Prostate gland (tissue), 2 donors: ENCODE results near the gene MIOX. TPM values are rescaled to one million over a fixed set of nuclear protein-coding genes. Genes with fewer than 3 reads are reported as not detected.

Experiments used
- DNase-seq: peaks from one replicate; pipeline ENCODE4 v3.0.0-alpha.2; 2019; ENCODE audit warnings: low spot score
- H3K27ac ChIP-seq, 2 donors: fragments of 200-600 bp; sonication (generic); 2 replicates each; pipeline ENCODE4 v1.5.1; 2017 to 2019
- H3K27me3 ChIP-seq: fragments of 200-600 bp; sonication (generic); replicated peaks from 2 replicates; pipeline ENCODE4 v1.5.1; 2019; ENCODE audit not compliant: insufficient read depth
- H3K36me3 ChIP-seq, 2 donors: fragments of 200-600 bp; sonication (generic); 1 replicate in 1 of 2; 2 replicates in 1 of 2; pipeline versions ENCODE4 v1.5.1 to v1.8.1; 2017 to 2019
- H3K4me1 ChIP-seq: fragments of 200-600 bp; sonication (generic); replicated peaks from 2 replicates; pipeline ENCODE4 v1.5.1; 2019
- H3K4me3 ChIP-seq, 2 donors: fragments of 200-600 bp; sonication (generic); 2 replicates each; pipeline ENCODE4 v1.5.1; 2017 to 2019
- H3K9me3 ChIP-seq: fragments of 200-600 bp; sonication (generic); 2 replicates; pipeline ENCODE4 v1.5.1; 2017
- CTCF ChIP-seq, 4 experiments: fragments of 200-600 bp in 2 of 4; fragments of 450-650 bp in 2 of 4; sonication (generic) in 2 of 4; IDR thresholded peaks; 1 replicate in 3 of 4; 2 replicates in 1 of 4; pipeline ENCODE4 v1.5.1; 2016 to 2019; ENCODE audit warnings: antibody characterized with exemption in 4 of 4, mild to moderate bottlenecking in 2 of 4, moderate library complexity in 2 of 4
- POLR2A ChIP-seq: fragments of 450-650 bp; IDR thresholded peaks from one replicate; pipeline ENCODE4 v1.6.1; 2016; ENCODE audit warnings: antibody characterized with exemption, mild to moderate bottlenecking
- POLR2AphosphoS5 ChIP-seq: sonication (generic); formaldehyde crosslinking; IDR thresholded peaks from one replicate; pipeline ENCODE4 v1.6.1; 2017; ENCODE audit warnings: antibody characterized with exemption
- WGBS: methylation state at CpG from one replicate; pipeline ENCODE4 v1.1.5; 2018; 5-methylcytosine and 5-hydroxymethylcytosine counted together
- intact Hi-C: fragments of 100-400 bp; cut with DNase I; formaldehyde crosslinking; loops from one replicate; pipeline ENCODE4 v1.14.2; 2022
- total RNA-seq, 2 donors: library from RNA; depleted of rRNA; stranded (reverse); fragments of >200 nt; gene quantifications; one replicate each; pipeline ENCODE4 v1.1.0, GENCODE V29; 2016

MIOX gene
- total RNA-seq, 2 donors from 2014 or later: not detected

- 80% methylated on average over 10 of the region's 10 CpGs for WGBS
- Histone ChIP-seq H3K9me3 (no peaks in the 10 kb centered on the region), H3K36me3 (peaks cover 7 to 27% of the 10 kb centered on the region in 2 donors), H3K4me3 (no peak overlapping the region), H3K27ac (no peak overlapping the region), H3K27me3 (no peaks in the 10 kb centered on the region), H3K4me1 (no peaks in the 10 kb centered on the region)
- no peak for DNase-seq
- TF ChIP-seq POLR2AphosphoS5 (no peak), POLR2A (no peak), CTCF (IDR thresholded peaks at IDR 0.05) (no peak)
- intact Hi-C loops: no loop called here
Measured at GRCh38 chr22:50439871-50440331, 46.8 kb upstream of the MIOX start.

- TF ChIP-seq CTCF (IDR thresholded peaks at IDR 0.05) (no peak), POLR2AphosphoS5 (no peak), POLR2A (no peak)
- Histone ChIP-seq H3K36me3 (peaks cover 7 to 27% of the 10 kb centered on the region in 2 donors), H3K9me3 (no peaks in the 10 kb centered on the region), H3K4me3 (no peak overlapping the region), H3K27ac (no peak overlapping the region), H3K4me1 (no peaks in the 10 kb centered on the region), H3K27me3 (no peaks in the 10 kb centered on the region)
- intact Hi-C loops: no loop called here
- 81% methylated on average over 23 of the region's 26 CpGs for WGBS
- DNase-seq: no peak
Measured at GRCh38 chr22:50440544-50441249, 46.0 kb upstream of the MIOX start.

GRCh38 chr22:50441428-50441993, 45.1 kb upstream of the MIOX start:
- intact Hi-C loops: no loop called here
- no peaks in the 10 kb centered on the region for H3K4me1 ChIP-seq
- H3K9me3 ChIP-seq: no peaks in the 10 kb centered on the region
- 86% methylated on average over 17 of the region's 17 CpGs for WGBS
- no peak overlapping the region for H3K27ac ChIP-seq
- peaks cover 7 to 27% of the 10 kb centered on the region in 2 donors for H3K36me3 ChIP-seq
- DNase-seq: no peak
- no peaks in the 10 kb centered on the region for H3K27me3 ChIP-seq
- H3K4me3 ChIP-seq: no peak overlapping the region
- TF ChIP-seq CTCF (IDR thresholded peaks at IDR 0.05): no peak
- no peak for TF ChIP-seq POLR2AphosphoS5
- no peak for TF ChIP-seq POLR2A

- peaks cover 5 to 27% of the 10 kb centered on the region in 2 donors for H3K36me3 ChIP-seq
Measured at GRCh38 chr22:50443197-50443596, 43.5 kb upstream of the MIOX start.

More at GRCh38 chr22:50443197-50443596, 43.5 kb upstream of the MIOX start:
- Histone ChIP-seq H3K27ac (no peak overlapping the region), H3K27me3 (no peaks in the 10 kb centered on the region), H3K9me3 (no peaks in the 10 kb centered on the region), H3K4me1 (peaks cover 2% of the 10 kb centered on the region), H3K4me3 (no peak overlapping the region)
- intact Hi-C loops: no loop called here
- DNase-seq: no peak
- TF ChIP-seq POLR2A (no peak), POLR2AphosphoS5 (no peak), CTCF (IDR thresholded peaks at IDR 0.05) (no peak)
- WGBS: 71% methylated on average over 15 of the region's 15 CpGs
